ENCODE data around the gene CLSTN2.

The CLSTN2 gene

DNA sequence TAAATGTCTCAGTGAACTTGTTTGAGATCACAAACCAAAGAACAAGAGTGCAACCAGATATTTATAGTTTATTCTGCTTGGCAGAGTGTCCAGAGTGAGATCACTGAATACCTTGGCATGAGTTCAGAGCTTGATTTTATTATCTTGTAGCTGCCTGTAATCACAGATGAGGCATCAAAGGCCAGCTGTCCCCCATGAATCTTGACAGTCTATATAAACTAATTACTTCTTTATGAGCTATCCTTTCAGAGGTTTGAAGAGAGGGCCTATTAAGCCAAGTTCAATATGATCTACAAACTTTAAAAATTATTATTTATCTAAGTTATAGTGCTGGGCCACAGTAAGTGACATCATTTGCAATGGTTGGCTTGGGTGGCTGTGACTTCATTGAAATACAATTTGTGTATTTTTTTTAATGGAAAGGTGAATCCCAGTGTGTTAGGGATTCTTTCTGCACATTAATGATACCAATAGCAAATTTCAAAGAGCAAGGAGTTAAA, 251.5 kb downstream of the CLSTN2 start:
- DNase-seq (ENCODE audit: low read depth in 3 of 3) = no peak

DNA sequence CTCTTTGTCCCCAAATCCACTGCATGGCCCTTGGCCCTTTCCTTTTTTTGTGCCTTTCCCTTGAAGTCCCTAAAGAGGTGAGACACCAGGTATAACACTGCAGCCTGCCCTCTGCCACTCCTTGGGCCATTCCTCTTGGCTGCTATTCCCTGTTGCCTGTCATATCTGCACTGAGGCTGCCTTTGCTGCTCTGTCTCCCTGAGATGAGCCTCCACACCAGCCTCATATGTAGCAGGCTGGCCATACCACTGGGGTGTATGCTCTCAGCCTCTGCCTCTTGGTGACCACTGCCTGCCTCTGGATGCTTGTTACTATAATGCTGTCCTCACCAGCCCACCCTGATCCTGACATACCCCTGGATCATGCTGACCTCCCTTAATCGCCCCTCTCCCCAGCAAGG, 252.0 kb downstream of the CLSTN2 start:
- DNase-seq (ENCODE audit: low read depth in 3 of 3) = no peak

DNA sequence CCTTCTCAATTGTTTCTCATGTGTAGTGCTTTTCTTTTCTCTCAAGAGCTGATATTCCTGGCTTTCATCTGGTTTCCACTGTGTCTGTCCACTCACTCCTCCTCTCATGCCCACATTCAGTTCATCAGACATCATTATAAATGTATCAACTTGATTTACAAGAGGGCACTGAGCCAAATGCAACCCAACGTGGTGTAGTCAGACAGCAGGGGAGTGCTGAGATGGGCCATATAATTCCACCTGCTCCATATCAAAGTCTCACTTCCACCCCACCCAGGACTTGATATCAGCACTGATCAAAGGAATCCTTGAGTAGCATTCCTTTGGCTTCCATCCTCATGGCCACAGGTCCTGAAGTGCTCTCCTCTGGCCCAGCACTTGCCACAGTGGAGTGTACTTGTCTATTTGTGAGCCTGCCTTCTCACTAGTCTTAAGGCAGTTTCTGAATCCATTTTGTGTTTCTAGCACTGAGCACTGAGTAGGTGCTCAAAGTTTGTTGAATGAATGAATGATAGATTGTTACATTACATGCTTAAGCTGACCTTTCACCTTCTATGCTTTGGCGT, 252.8 kb downstream of the CLSTN2 start:
- no peak for DNase-seq (ENCODE audit: low read depth in 3 of 3)

DNA sequence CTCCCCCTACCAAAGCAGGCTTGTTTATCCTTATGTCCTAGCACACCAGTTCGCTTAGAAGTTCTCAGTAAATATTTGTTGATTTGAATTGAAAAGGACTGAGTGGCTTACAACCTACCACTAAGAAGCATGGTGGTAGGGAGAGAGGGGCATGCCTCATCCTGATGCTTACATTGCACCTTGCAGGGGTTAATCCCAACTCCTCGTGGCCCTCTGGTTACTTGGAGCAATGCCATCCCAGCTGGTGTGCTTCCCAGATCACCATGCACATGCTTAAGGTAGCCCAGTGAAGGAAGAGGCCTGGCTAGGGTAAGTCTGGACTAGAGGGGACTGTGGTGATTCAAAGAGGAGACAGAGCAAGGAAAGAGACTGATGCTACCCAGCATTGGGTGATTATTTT, 253.3 kb downstream of the CLSTN2 start:
- DNase-seq (ENCODE audit: low read depth in 3 of 3) = no peak

DNA sequence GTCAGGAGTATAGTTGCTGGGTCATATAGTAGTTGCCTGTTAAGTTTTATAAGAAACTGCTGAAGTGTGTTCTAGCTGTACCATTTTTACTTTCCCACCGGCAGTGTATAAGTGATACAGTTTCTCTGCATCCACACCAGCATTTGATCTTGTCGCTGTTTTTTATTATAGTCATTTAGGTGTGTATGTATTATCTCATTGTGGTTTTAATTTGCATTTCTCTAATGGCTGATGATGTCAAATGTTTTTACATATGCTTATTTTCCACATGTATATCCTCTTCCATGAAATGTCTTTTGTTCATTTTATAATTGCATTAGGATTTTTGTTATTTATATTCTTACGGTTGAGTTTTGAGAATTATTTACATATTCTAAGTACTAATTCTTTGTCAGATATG, 254.3 kb downstream of the CLSTN2 start:
- DNase-seq (ENCODE audit: low read depth in 3 of 3) = no peak

DNA sequence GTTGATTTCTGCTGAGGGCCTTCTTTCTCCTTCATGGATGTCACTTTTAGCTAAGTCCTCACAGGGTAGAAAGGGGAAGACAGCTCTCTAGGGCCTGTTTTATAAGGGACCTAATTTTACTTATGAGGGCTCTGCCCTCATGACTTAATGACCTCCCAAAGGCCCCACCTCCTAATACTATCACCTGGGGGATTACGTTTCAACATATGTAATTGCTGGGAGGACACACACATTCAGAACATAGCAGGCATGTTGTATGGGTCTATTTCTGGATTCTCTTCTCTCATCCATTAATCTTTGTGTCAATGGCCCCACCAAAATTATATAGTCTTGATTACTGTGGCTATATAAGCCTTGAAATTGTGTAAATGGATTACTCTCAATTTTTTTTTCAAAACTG, 255.0 kb downstream of the CLSTN2 start:
- DNase-seq (ENCODE audit: low read depth in 3 of 3) = no peak

DNA sequence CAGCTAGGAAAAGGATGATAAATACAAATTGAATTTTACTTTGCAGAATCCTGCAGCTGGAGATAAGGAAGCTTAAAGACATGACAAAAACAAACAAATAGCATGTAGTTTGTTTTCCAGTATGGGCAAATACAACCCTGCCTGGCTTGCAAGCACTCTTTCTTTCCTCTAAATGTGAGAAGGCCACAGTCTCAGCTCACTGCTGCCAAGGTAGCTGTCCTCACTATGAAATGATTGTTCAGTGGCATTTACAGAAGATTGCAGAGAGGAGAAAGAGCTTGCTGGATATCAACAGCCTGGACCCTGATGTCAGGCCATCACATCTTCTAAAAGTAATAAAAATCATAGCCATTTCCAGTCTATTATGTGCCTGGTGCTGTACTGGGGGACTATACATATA, 262.0 kb downstream of the CLSTN2 start:
- no peak for DNase-seq (ENCODE audit: low read depth in 3 of 3)

DNA sequence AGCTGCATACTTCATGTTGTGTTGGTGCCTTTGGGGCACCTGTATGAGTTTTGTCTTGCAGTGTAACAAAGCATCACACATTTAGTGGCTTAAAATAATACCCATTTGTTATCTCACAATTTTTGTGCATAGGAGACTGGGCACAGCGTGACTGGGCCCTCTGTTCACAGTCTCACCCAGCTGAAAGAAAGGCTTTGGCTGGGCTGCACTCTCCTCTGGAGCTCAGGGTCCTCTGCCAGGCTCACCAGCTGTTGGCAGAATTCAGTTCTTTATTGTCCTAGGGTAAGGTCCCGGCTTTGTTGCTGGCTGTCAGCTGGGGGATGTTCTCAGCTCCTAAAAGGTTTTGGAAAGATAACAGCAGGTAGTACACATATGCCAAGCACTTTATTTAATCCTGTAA, 263.3 kb downstream of the CLSTN2 start:
- DNase-seq (ENCODE audit: low read depth in 3 of 3) = no peak

DNA sequence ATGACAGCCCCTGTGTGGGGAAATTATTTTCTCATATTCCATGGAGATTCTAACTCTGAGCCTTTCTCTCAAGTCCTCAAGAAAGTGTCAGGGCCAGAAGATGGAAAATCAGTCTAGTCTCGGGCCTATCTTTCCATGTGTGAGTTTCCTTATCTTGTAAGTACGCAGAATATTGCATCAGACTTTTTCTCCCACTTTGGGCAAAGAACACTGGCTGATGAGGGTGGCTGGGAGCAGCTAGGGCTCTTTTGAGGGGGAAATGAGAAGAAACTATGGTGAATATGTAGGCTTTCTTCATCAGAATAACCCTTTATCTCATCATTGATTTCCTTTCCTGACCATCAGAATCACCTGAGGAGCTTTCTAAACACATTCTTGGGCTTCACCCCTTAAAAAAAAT, 264.0 kb downstream of the CLSTN2 start:
- DNase-seq (ENCODE audit: low read depth in 3 of 3) = no peak

DNA sequence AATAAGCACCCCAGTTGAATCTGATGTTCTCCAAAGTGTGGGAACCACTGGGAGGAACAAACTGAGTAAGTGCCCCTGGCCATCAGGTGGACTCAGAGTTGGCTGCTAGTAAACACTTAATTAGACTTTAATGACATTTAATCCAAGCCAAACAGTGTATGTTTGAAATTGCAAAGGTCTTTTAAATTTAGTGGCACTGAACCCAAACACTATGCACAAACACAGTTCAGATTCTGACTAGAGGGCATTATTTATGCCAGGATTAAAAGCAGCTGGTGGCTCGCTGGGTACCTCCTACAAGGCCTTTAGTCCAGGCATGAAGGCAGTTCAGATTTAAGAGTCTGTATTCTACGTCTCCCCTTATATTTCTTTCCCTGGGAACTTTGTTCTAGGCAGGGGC, 264.8 kb downstream of the CLSTN2 start:
- DNase-seq (ENCODE audit: low read depth in 3 of 3) = no peak

DNA sequence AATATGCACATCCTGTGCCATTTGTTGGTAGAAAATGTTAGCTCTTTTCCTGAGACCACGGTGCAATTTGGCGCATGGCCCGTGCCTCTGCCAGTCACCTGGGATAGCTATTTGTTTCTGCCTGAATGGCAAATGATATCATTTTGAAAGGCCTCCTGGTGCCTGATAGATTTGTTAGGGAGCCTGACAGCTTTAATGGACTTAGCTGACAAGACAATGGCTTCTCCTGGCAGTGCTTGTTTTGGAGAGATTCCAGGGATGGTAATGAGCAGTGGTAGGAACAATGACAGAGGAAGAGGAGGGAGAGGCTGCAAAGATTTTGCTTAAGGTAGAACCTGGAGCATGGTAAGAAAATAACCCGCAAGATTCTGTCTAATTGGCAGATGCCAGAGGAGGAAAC, 268.5 kb downstream of the CLSTN2 start:
- no peak for DNase-seq (ENCODE audit: low read depth in 3 of 3)

DNA sequence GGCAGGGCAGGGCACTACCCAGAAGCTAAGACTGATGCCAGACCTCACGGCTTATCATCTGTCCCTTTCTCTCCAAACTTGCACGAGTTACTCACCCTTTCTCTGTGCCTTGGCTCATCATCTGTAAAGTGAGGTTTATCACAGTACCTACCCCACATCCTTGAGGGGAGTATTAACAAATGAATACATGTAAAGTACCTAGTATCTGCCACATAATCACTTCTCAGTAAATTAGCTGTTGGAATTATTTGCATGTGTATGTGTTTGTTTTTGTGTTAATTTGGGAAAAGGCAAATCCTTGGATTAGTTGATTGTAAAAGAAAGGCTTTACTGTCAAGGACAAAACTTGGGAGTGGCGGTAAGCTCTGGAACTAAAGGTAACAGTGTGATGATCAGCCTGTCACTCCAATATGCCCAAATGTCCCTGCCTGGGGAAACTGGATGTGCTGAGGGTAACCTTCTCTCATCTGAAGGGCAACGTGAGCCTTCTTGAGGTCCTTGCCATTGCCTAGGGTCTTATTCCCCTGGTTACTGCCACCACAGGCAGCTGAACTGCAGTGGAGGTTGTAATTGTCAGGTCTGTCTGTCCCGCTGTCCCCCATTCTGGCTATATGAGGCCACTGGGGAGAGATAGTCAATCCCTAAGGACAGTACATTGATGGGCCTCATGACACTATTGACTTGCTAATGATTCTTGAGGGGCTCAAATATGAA, 269.4 kb downstream of the CLSTN2 start:
- DNase-seq (ENCODE audit: low read depth in 3 of 3) = no peak

DNA sequence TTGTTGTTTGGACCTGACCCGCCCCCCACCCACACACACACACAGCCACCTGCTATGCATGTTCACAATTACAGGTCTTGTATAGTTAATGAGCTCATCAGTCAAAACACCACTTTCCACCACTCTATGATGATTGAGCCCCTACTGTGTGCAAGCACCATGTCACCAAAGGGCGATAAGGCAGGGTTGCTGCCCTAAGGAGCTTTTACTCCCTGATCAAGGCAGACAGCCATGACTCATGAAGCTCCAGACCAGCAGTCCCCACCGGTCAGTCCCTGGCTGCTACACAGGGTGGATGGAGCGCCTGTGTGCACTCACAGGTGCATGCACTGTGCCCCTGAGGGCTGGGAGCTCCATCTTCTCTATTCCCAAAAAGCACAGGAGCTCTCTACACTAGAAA, 270.6 kb downstream of the CLSTN2 start:
- DNase-seq (ENCODE audit: low read depth in 3 of 3) = no peak

DNA sequence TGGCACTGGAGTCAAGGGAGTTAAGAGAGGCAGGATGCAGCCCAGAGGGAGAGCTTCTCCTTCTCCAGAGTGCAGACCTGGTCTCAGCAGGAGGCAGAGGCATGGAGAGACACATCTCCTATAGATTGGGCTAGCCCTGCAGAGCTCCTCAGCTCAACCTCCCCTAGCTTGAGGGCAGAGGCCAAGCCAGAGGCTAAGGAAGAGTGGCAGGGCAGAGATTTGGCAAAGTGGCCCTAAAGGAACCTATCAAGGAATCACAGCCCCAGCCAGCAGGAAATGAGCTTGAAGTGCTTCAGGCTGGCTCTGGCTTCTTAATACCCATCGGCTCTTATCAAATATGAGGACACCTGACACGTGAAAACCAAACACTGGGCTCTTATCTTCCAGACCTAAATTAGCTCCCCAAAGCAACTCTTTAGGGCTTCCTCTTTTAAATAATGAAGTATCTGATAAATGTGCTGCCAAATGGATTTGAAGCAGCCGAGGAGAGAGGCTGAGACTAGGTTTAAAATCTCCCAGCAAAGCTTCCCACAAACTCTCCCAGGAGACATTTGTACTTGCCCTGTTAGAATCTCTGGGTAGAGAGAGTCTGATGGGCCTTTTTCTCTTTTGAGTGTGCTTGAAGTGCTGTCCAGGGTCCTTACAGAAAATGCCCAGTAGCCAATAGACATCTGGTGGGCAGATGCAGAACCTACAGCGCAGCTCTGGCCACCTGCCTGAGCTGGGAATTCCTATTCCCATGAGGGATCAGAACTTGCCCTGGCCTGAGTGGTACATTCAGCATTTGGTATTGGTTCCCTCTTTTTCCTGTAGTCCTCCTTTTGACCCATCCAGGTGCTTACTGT, 271.4 kb downstream of the CLSTN2 start:
- no peak for DNase-seq (ENCODE audit: low read depth in 3 of 3)

DNA sequence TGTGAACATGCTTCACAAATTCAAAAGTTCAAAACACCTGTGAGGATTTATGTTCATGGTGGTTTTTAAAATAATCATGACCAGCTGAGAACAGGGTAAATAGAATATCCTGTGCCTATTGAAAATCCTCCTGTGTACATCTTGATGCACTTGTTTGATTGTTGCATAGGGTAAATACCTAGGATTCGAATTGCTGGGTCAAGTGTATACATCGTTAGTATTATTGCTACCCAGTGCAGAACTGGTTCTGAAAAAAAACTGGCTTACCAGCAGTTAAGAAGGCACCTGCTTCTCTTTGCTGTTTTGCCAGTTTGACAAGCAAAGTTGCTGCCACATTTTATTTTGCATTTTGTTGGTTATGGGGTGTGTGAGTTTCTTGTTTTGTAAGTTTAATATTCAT, 272.6 kb downstream of the CLSTN2 start:
- DNase-seq (ENCODE audit: low read depth in 3 of 3) = no peak

DNA sequence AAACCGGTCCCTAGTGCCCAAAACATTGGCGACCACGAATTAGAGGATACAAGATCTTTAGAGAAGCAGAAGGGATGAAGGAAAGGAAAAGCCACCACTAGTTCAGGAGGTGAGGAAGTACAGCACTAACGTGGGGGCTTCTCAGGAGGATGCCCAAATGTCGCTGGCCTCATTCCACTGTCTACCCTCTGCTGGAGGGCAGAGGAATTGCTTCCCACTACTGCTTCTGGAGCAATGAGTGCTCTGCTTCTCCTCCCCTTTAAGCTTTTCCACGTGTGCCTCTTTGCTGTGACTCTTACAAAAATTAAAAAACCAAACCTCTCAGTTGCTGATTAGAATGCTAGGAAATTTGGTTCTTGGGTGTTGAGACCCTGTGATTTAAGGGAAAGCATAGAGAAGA, 281.3 kb downstream of the CLSTN2 start:
- DNase-seq (ENCODE audit: low read depth in 3 of 3) = no peak

DNA sequence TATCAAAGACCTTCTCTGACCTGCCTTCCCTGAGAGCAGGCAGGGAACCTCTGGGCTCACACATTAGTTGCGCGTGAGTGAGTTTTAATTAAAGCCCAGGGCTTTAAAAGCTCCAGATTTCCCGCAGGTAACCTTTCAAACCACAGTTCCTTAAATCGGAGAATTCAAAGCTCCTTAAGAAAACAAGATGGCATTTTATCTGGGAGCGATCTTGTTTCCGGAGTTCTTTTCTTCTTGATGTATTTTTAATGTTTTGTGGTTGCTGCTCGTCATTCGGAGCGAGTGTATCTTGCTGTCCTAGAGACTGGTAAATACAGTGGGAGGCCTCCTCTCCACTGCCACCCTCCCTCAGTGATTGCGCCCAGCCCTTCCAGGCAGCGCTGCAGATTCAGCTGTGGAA, 284.3 kb downstream of the CLSTN2 start:
- DNase-seq (ENCODE audit: low read depth in 3 of 3) = no peak

DNA sequence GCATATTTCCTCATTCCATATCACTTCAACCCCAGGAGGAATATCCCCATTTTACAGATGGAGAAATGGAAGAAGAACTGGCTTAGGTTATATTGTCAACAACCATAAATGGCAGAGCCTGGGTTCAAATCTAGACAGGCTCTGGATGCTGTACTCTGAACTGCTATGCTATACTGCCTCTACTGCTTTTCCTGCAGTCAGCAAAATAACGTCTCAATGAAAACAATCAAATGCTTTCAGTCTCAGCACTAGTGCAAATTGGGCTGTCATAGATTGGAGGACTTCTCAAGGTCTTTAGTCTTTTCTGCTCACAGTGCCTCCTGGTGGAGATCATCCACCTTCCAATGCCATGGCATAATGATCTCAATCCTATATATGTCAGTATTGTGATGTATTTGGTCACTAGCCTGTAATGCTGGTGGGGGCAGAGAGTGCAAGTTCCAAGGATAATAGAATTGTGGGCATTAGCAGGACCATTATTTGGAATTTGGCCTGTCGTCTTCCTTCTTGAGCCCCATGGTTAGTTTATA, 285.0 kb downstream of the CLSTN2 start:
- no peak for DNase-seq (ENCODE audit: low read depth in 3 of 3)

DNA sequence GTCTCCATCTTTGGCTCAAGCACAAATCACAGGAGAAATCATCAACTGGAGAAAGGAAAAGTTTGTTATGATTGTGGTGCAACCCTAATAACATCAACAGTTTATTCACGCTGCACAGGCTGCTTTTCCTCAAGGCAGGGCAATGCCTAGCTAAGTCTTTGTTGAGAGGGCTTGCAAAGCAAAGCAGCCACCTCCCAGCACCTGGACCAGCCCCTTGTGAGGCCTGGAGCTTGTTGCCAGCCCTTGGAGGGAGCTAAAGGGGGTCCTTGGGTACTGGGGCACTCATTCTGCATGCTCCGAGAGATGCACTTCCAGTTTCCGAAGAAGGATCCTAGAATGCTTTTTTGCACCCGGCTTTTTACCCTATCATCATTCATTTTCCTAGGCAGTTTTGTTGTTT, 288.2 kb downstream of the CLSTN2 start:
- DNase-seq (ENCODE audit: low read depth in 3 of 3) = no peak

DNA sequence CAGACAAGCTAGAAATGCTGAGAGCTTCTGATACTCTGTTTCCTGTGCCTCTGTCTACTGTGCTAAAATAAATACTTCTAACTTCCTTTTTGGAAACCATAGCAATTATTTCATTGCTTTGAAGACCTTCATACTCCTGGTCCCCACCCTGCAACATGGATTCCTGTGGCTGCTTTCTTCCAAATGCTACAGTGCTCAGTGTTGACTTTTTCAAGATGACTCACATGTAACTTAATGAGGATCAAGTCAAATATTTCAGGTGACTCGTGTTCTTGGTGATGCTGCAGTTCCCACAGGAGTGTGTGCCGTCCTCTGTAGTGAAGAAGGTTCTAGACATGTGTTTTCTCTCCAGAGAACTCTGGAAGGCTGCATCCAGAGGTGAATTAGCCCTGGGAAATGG, 288.6 kb downstream of the CLSTN2 start:
- DNase-seq (ENCODE audit: low read depth in 3 of 3) = no peak

DNA sequence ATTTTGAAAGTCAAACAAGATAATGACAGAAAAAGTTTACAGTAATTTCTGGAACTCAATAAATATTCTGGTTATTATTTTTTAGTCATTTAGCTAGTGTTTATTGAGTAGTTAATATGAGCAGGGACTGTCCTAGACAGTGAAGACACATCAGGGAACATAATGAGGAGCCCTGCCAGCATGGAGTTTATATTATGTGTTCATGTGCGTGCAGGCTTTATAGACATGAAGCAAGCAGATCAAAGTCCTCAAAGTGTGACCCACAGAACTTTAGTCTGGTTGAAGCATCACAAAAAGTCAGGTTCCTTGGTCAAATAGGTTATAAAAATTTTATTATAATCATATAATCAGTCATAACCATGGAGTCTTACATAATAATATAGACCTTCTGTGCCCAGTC, 289.3 kb downstream of the CLSTN2 start:
- no peak for DNase-seq (ENCODE audit: low read depth in 3 of 3)

DNA sequence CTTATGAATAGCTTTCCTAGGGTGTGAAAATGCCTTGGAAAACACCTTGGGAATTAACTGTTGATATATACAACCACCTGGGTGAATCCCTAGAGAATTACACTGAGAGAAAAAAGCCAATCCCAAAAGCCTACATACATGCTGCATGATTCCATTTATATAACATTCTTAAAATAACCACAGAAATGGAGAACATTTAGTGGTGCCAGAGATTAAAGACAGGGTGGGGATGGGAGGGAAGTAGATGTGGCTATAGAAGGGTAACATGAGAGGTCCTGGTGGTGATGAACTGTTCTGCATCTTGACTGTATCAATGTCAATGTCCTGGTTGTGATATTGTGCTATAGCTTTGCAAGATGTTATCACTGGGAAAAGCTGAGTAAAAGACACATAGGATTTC, 291.0 kb downstream of the CLSTN2 start:
- DNase-seq (ENCODE audit: low read depth in 3 of 3) = no peak

DNA sequence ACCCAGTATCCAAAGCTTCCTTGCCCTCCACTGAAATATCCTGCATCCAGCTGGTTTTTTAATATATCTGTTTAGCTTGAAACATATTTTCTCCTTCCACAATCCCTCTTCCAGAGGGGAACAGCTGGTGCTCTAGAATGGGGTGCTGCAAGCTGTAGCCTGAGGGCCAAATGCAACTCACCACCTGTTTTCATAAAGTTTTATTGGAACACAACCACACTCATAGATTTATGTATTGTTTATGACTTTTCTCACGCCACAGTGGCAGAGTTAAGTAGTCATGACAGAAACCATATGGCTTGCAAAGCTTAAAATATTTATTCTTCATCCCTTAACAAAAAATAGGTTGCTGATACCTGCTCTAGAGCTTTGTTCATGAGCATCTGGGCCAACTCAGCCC, 298.7 kb downstream of the CLSTN2 start:
- DNase-seq (ENCODE audit: low read depth in 3 of 3) = no peak

Measured in stimulated activated CD4-positive, alpha-beta T cell treated with anti-CD3 and anti-CD28 coated beads, TNF-alpha, amount 100 ng/mL, for 24 hours (primary cell).